Neural cell (in vitro differentiated cells): ENCODE data around the gene TMEM255B.

Experiments
- EP300 ChIP-seq: fragments of 450-650 bp; conservative IDR thresholded peaks from 2 replicates; pipeline ENCODE4 v1.6.1; 2014; ENCODE audit warnings: antibody characterized with exemption, mild to moderate bottlenecking, moderate library complexity; ENCODE audit not compliant: poor library complexity, severe bottlenecking
- EZH2 ChIP-seq: fragments of 200-600, 300-800 bp; shearing (Covaris generic), sonication (generic); IDR thresholded peaks from 2 replicates; pipeline ENCODE4 v1.6.1; 2014; ENCODE audit warnings: antibody characterized with exemption, low read length, borderline replicate concordance, mild to moderate bottlenecking; ENCODE audit not compliant: insufficient read depth, poor library complexity, severe bottlenecking
- POLR2AphosphoS5 ChIP-seq: IDR thresholded peaks from 2 replicates; pipeline ENCODE4 v1.6.1; 2012
- SMC3 ChIP-seq: fragments of 450-650 bp; conservative IDR thresholded peaks from 2 replicates; pipeline ENCODE4 v1.6.1; 2014; ENCODE audit warnings: antibody characterized with exemption, mild to moderate bottlenecking, moderate library complexity; ENCODE audit not compliant: poor library complexity
- TF ChIP-seq, protein P1 (sequence below): fragments of 450-650 bp; IDR thresholded peaks from 2 replicates; pipeline ENCODE4 v1.5.1; 2014; ENCODE audit warnings: antibody characterized with exemption, mild to moderate bottlenecking, moderate library complexity; ENCODE audit not compliant: poor library complexity, severe bottlenecking
- TF ChIP-seq, protein P2 (sequence below): IDR thresholded peaks from 2 replicates; pipeline ENCODE4 v1.6.1; 2012; ENCODE audit warnings: borderline replicate concordance

DNA sequence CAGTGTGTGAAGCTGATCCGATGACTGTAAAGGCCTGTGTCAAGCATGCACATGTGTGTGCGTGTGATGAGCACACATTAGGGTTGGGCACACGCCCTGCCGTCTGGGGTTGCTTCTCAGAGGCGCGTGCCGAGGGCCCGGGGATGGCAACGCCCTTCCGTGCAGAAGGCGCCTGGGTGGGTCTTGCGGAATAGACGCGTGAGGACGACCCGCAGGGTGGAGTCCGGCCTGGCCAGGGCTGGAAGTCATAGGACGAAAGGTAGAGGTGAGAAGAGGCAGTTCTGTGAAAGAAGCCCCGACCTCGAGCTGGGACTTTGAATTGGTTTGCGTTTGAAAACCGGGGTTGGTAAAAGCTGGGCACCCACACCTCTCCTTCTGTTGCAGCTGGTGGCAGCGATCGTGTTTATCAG, 35.7 kb downstream of the TMEM255B start:
- TF ChIP-seq, protein P1, sequence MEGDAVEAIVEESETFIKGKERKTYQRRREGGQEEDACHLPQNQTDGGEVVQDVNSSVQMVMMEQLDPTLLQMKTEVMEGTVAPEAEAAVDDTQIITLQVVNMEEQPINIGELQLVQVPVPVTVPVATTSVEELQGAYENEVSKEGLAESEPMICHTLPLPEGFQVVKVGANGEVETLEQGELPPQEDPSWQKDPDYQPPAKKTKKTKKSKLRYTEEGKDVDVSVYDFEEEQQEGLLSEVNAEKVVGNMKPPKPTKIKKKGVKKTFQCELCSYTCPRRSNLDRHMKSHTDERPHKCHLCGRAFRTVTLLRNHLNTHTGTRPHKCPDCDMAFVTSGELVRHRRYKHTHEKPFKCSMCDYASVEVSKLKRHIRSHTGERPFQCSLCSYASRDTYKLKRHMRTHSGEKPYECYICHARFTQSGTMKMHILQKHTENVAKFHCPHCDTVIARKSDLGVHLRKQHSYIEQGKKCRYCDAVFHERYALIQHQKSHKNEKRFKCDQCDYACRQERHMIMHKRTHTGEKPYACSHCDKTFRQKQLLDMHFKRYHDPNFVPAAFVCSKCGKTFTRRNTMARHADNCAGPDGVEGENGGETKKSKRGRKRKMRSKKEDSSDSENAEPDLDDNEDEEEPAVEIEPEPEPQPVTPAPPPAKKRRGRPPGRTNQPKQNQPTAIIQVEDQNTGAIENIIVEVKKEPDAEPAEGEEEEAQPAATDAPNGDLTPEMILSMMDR, result no peak
- TF ChIP-seq EZH2, result no peak
- no peak for TF ChIP-seq EP300
- no peak for TF ChIP-seq POLR2AphosphoS5
- TF ChIP-seq, protein P2, sequence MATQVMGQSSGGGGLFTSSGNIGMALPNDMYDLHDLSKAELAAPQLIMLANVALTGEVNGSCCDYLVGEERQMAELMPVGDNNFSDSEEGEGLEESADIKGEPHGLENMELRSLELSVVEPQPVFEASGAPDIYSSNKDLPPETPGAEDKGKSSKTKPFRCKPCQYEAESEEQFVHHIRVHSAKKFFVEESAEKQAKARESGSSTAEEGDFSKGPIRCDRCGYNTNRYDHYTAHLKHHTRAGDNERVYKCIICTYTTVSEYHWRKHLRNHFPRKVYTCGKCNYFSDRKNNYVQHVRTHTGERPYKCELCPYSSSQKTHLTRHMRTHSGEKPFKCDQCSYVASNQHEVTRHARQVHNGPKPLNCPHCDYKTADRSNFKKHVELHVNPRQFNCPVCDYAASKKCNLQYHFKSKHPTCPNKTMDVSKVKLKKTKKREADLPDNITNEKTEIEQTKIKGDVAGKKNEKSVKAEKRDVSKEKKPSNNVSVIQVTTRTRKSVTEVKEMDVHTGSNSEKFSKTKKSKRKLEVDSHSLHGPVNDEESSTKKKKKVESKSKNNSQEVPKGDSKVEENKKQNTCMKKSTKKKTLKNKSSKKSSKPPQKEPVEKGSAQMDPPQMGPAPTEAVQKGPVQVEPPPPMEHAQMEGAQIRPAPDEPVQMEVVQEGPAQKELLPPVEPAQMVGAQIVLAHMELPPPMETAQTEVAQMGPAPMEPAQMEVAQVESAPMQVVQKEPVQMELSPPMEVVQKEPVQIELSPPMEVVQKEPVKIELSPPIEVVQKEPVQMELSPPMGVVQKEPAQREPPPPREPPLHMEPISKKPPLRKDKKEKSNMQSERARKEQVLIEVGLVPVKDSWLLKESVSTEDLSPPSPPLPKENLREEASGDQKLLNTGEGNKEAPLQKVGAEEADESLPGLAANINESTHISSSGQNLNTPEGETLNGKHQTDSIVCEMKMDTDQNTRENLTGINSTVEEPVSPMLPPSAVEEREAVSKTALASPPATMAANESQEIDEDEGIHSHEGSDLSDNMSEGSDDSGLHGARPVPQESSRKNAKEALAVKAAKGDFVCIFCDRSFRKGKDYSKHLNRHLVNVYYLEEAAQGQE, result no peak
- TF ChIP-seq SMC3, result no peak
